Adipocyte (in vitro differentiated cells): ENCODE measurements around the gene TNNI3K.

Source experiments
- DNase-seq: peaks from one replicate; pipeline ENCODE4 v3.0.0-alpha.2; 2015; ENCODE audit warnings: low read depth
- H3K27me3 ChIP-seq: replicated peaks from 2 replicates; pipeline ENCODE4 v1.7.0; 2013; ENCODE audit warnings: mild to moderate bottlenecking, low read length, moderate library complexity; ENCODE audit not compliant: control insufficient read depth, insufficient read depth
- H3K36me3 ChIP-seq: 2 replicates; pipeline ENCODE4 v1.7.0; 2013; ENCODE audit warnings: low read length, mild to moderate bottlenecking, moderate library complexity; ENCODE audit not compliant: control insufficient read depth, insufficient read depth, severe bottlenecking
- H3K4me1 ChIP-seq: 2 replicates; pipeline ENCODE4 v1.7.0; 2013; ENCODE audit warnings: mild to moderate bottlenecking, low read length, moderate library complexity; ENCODE audit not compliant: control insufficient read depth, insufficient read depth
- H3K4me3 ChIP-seq: 2 replicates; pipeline ENCODE4 v1.7.0; 2013; ENCODE audit warnings: mild to moderate bottlenecking, low read length, moderate library complexity
- H3K9ac ChIP-seq: 2 replicates; pipeline ENCODE4 v1.7.0; 2013; ENCODE audit warnings: mild to moderate bottlenecking, low read length, moderate library complexity
- H3K9me3 ChIP-seq: 2 replicates; pipeline ENCODE4 v1.7.0; 2013; ENCODE audit warnings: mild to moderate bottlenecking, low read length, moderate library complexity; ENCODE audit not compliant: control insufficient read depth

The TNNI3K gene

GRCh38 chr1:74356493-74356892 lies 121.3 kb downstream of the TNNI3K start:
- no peaks in the 10 kb centered on the region for H3K36me3 ChIP-seq
- no peaks in the 10 kb centered on the region for H3K9me3 ChIP-seq
- H3K27me3 ChIP-seq = no peaks in the 10 kb centered on the region
- H3K9ac ChIP-seq = no peak overlapping the region
- H3K4me1 ChIP-seq = no peaks in the 10 kb centered on the region
- peak; percentile 62 for DNase-seq
- no peak overlapping the region for H3K4me3 ChIP-seq

DNA sequence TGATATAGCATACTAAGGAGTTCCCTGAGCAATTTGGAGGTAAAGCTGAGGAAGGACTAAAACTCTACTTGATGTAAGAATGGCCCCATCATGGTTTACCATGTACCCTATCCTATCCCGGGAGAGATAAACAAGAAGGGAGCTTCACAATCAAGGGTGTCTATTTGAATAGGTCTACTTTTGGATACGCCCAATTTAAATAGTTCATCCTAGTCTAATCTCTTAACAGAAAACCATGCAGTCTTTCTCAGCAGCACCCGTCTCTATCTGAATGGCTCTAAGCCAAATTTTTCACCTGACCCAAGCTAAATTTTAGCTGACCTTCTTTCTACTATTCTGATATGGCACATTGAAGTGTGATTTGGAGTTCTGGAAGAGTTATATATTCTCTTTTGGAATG lies 122.0 kb downstream of the TNNI3K start:
- no peak overlapping the region for H3K4me3 ChIP-seq
- no peaks in the 10 kb centered on the region for H3K4me1 ChIP-seq
- H3K9me3 ChIP-seq = no peaks in the 10 kb centered on the region
- H3K27me3 ChIP-seq = no peaks in the 10 kb centered on the region
- DNase-seq = no peak
- no peaks in the 10 kb centered on the region for H3K36me3 ChIP-seq
- H3K9ac ChIP-seq = no peak overlapping the region

GRCh38 chr1:74357756-74358155 lies 122.6 kb downstream of the TNNI3K start:
- H3K4me1 ChIP-seq = no peaks in the 10 kb centered on the region
- no peaks in the 10 kb centered on the region for H3K36me3 ChIP-seq
- H3K4me3 ChIP-seq = no peak overlapping the region

DNA sequence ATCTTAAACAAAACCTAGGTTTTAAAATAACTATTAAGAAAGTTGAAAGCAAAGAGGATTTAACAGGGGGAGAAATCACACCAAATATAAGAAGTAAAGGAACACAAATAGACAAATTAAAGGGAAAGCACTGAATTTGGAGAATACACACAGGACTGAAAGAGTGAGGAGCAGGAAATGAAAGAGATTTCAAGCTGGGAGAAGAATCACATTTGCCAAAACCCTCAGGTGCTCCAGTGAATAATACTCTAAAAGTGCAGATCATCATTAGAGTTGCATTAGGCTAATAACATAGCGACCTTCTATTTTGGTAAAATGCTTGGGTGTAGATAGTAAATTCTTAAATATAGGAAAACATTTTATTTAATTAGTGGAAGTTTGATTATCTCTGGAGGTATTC lies 127.5 kb downstream of the TNNI3K start:
- H3K9me3 ChIP-seq = no peaks in the 10 kb centered on the region

More at GRCh38 chr1:74357756-74358155, 122.6 kb downstream of the TNNI3K start:
- no peaks in the 10 kb centered on the region for H3K9me3 ChIP-seq
- DNase-seq = no peak
- H3K9ac ChIP-seq = no peak overlapping the region
- H3K27me3 ChIP-seq = no peaks in the 10 kb centered on the region

GRCh38 chr1:74363220-74363619 lies 128.0 kb downstream of the TNNI3K start:
- no peaks in the 10 kb centered on the region for H3K4me1 ChIP-seq
- H3K9ac ChIP-seq = no peak overlapping the region
- DNase-seq = no peak
- no peaks in the 10 kb centered on the region for H3K36me3 ChIP-seq
- no peaks in the 10 kb centered on the region for H3K27me3 ChIP-seq
- H3K4me3 ChIP-seq = no peak overlapping the region
- H3K9me3 ChIP-seq = no peaks in the 10 kb centered on the region

More for the DNA sequence above, 127.5 kb downstream of the TNNI3K start:
- no peak overlapping the region for H3K4me3 ChIP-seq
- H3K36me3 ChIP-seq = no peaks in the 10 kb centered on the region
- H3K4me1 ChIP-seq = no peaks in the 10 kb centered on the region
- no peaks in the 10 kb centered on the region for H3K27me3 ChIP-seq
- H3K9ac ChIP-seq = no peak overlapping the region
- DNase-seq = no peak

GRCh38 chr1:74367175-74367813 lies 132.1 kb downstream of the TNNI3K start:
- Histone ChIP-seq H3K9ac (no peak overlapping the region), H3K9me3 (no peaks in the 10 kb centered on the region), H3K36me3 (no peaks in the 10 kb centered on the region), H3K27me3 (no peaks in the 10 kb centered on the region), H3K4me1 (no peaks in the 10 kb centered on the region), H3K4me3 (no peak overlapping the region)
- no peak for DNase-seq

GRCh38 chr1:74368335-74368734 lies 133.1 kb downstream of the TNNI3K start:
- Histone ChIP-seq H3K4me3 (no peak overlapping the region), H3K36me3 (no peaks in the 10 kb centered on the region), H3K4me1 (no peaks in the 10 kb centered on the region), H3K27me3 (no peaks in the 10 kb centered on the region), H3K9ac (no peak overlapping the region), H3K9me3 (no peaks in the 10 kb centered on the region)
- peak; percentile 27 for DNase-seq

DNA sequence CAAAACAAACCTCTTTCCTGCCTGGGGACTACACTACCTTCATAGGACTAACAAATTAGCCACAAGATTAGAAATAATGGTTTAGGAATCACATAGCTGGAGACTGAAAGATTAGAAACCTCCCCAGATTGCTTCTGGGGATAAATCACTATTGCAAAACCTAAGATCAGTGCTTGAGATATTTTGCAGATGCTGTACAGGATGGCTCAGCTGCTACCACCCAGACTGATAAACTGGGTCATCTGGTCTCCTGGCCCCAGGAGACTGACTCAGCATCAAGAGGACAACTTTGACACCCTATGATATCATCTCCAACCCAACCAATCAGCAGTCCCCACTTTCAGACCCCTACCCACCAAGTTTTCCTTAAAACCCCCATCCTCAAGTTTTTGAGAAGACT lies 140.2 kb downstream of the TNNI3K start:
- no peaks in the 10 kb centered on the region for H3K27me3 ChIP-seq
- peak; percentile 25 for DNase-seq

DNA sequence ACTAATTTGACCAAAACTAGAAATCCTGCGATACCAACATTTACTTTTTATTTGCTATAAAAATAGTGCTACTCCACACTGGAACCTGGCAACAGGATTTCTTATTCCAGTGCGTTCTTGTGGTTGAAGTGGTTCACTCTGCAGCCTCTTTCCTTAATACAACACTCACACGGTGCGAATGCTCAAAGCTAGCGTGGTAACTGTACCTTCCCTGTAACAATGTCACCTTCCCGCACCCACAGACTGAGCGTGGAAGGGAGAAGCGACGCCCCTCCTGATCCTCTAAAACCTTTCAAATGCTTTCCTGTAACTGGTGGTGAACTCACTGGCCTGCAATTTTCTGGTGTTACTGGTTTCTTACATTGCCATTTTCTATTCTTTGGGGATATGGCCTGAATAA lies 145.1 kb downstream of the TNNI3K start:
- no peaks in the 10 kb centered on the region for H3K27me3 ChIP-seq
- no peaks in the 10 kb centered on the region for H3K9me3 ChIP-seq
- no peak overlapping the region for H3K4me3 ChIP-seq
- H3K36me3 ChIP-seq = no peaks in the 10 kb centered on the region
- no peaks in the 10 kb centered on the region for H3K4me1 ChIP-seq
- DNase-seq = no peak
- no peak overlapping the region for H3K9ac ChIP-seq

More for the DNA sequence above, 140.2 kb downstream of the TNNI3K start:
- Histone ChIP-seq H3K9ac (no peak overlapping the region), H3K4me1 (no peaks in the 10 kb centered on the region), H3K9me3 (no peaks in the 10 kb centered on the region), H3K36me3 (no peaks in the 10 kb centered on the region), H3K4me3 (no peak overlapping the region)

DNA sequence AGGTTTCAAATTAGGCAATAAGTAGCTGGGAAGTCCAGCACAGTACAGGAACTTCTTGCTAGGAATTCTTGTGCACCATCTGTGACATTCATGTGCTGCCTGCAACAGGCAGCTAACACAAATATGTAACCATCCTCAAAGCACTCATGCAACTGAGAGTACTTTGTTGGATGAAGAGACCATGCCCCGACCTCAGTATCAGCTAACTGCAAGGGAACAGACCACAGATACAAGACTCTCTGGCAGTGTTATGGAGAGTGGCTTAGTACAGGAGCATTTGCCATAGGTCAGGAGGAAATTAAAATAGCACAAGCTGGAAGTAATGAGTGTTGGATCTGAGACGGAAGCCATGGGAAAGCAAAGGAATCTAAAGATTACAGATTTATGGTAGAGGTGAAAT lies 153.7 kb downstream of the TNNI3K start:
- no peak for DNase-seq
- no peaks in the 10 kb centered on the region for H3K4me1 ChIP-seq

DNA sequence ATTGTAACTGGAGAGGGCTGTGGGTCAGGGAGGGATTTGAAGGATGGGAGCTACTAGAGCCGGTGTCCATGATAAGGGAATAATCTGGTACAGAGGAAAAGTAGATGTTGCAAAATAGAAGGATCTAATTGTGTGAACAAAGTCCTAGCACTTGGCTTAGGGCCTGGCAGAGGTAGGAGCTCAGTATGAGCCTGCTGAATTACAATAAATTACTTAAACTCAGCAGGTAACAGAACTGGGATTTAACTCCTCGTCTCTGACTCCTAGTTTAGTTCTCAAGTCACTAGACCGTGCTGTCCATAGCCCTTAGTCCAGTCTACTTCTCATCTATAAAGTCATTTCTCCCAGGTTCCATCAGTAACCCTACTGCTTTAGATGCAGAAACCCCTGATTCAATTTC lies 157.0 kb downstream of the TNNI3K start:
- H3K4me3 ChIP-seq = no peak overlapping the region
- no peak for DNase-seq
- no peak overlapping the region for H3K9ac ChIP-seq
- H3K36me3 ChIP-seq = no peaks in the 10 kb centered on the region
- H3K4me1 ChIP-seq = peaks cover 7% of the 10 kb centered on the region
- no peaks in the 10 kb centered on the region for H3K9me3 ChIP-seq
- no peaks in the 10 kb centered on the region for H3K27me3 ChIP-seq

More for the DNA sequence above, 153.7 kb downstream of the TNNI3K start:
- H3K36me3 ChIP-seq = no peaks in the 10 kb centered on the region
- H3K27me3 ChIP-seq = no peaks in the 10 kb centered on the region
- no peaks in the 10 kb centered on the region for H3K9me3 ChIP-seq
- H3K4me3 ChIP-seq = no peak overlapping the region
- no peak overlapping the region for H3K9ac ChIP-seq

- DNase-seq = no peak
- Histone ChIP-seq H3K4me3 (no peak overlapping the region), H3K4me1 (peaks cover 7% of the 10 kb centered on the region), H3K9ac (no peak overlapping the region), H3K36me3 (no peaks in the 10 kb centered on the region), H3K27me3 (no peaks in the 10 kb centered on the region), H3K9me3 (no peaks in the 10 kb centered on the region)
These were observed 157.7 kb downstream of the TNNI3K start for GRCh38 chr1:74392840-74393239.
